Hippocampal formation (tissue), 2 donors: ENCODE data around the gene TEX47.

Source experiments
- DNase-seq, 2 donors: peaks; one replicate each; lab custom pipeline; 2025; lab: John Stamatoyannopoulos, UW

The TEX47 gene

DNA sequence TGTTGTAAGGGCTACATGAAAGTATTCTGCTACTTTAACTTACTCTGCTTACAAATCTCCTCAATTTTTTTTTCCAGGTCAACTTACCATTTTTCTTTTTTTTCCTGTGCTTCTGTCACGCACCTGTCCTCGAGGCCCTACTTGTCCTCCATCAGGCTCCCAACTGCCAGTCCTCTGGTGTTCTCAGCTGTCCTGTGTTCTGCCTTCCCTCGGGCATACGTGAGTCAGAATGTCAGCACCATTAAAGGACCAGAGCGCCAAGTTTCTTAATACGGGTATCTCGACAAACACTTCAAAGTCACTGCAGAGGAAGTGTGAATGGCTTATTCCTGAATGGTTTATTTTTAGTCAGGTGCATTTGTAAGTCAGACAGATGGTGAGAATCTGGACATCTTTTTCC is at the start of gene TEX47:
TSS of gene TEX47 (minus strand) at position 185 of the 400 bp plus-strand sequence. CDS start 795 bp downstream, outside the sequence.
- no peak for DNase-seq

- DNase-seq: no peak
Measured at GRCh38 chr7:88845091-88845490, 49.6 kb upstream of the TEX47 start.

GRCh38 chr7:88842201-88842600 is 46.7 kb upstream of the TEX47 start:
- DNase-seq: no peak

DNA sequence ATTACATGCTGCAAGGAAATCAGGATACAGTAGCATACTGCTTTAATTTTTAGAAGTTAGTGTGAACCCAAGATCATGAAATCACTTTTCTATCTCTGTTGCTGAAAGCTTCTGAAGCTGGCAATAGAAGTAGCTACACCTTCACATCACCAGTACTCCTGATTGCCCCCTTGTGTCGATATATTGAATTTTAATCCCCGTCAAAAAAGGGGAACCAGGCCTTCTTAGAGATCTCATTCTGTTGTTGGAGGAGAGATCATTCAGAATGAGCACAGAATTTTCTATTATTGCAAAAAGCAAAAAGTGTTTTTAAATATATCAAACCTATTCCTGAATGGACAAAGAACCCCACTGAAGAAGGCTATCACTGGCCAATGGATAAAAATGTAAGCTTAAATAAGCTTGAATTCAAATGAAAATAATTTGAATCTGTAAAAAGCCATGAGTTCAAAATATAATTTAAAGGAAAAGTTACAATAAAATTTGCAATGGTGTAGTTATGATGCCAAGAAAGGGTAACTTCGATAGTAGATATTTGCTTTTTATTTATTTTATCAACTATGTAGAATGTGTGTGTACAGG is 39.7 kb upstream of the TEX47 start:
- DNase-seq: no peak

- no peak for DNase-seq
Measured at GRCh38 chr7:88826222-88826621, 30.7 kb upstream of the TEX47 start.

DNA sequence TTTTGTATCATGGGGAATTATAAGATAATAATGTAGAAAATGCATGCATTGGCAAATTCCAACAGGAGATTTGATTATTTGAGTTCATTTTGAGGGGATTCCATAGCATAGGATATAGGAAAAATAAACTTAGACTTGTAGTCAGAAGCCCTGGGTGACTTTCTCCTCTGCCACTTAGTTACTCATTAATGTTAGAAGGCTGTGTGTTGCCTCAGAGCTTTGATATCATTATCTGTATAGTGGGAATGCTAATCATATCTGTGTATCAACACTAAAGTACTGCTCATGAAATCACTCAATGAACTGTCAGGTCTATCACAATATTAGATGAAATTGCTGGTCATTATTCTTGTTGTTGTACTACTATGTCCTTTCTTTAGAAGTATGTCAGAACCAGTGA is 23.0 kb upstream of the TEX47 start:
- no peak for DNase-seq

- no peak for DNase-seq
Measured at GRCh38 chr7:88806280-88807037, 10.9 kb upstream of the TEX47 start.

GRCh38 chr7:88801046-88801445 is 5.5 kb upstream of the TEX47 start:
- DNase-seq: no peak

- DNase-seq: no peak
Measured at GRCh38 chr7:88792361-88792760, 3.2 kb downstream of the TEX47 start.

DNA sequence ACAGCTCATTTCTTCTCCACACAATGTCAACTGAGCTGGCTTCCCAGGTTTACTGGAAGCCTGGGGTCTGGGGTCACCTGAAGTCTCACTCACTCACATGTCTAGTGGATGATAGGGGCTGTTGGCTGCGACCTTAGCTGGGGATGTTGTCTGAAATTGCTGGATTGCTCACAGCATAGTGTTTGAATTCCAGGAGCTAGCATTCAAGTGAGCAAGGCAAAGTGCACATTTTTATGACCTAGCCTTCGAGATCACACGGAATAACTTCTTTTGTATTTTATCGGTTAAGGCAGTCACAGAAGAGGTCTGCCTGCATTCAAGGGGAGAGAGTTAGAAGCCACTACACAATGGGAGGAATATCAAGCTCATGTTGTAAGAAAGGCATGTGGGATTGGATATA is 3.6 kb downstream of the TEX47 start:
- DNase-seq: no peak

DNA sequence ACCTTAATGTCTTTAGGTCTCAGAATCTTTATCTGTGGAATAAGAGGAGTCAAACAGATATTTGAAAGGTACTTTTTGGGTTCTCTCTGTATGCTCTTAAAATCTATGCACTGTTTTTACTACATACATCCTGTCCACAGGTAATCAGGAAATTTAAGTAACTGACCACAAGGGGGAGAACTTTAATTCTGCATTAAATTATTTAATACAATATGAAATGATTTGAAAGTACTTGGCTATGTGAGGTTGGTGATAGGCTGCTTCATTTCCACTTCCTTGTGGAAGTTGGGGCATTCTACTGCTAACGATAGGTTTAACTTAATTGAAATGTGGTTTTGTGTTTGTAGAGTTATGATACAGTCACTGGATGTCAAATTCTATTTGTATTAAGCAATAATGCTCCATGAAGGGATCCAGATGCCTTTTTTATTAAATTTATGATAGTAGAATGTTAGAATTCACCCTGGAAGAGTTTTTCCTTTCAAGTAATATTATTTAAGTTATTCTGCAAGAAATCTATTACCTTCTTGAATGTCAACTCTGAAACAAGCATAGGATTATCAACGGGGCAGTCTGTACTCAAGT is 6.0 kb downstream of the TEX47 start:
- DNase-seq: peak in 1 of 2 donors; percentile 3

GRCh38 chr7:88787777-88788176 is 7.8 kb downstream of the TEX47 start:
- no peak for DNase-seq

DNA sequence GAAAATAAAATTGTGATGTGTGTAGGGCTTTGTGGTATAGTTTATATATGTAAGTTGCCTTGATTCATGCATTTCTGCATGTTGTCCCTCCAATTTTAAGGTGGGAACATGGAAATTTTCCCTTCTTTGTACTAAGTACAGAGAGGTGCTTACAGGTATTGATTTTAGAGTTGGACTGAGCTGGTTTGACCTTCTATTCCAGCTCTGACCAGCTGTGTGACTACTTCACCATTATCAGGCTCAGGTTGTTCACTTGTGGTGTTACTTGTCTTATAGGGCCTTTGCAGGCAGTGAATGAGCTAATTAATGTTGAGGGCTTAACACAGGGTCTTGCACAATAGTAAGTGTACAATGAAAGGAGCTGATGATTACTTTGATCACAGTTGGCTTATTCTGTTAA is 19.7 kb downstream of the TEX47 start:
- DNase-seq: no peak

GRCh38 chr7:88772776-88773175 is 22.8 kb downstream of the TEX47 start:
- no peak for DNase-seq

DNA sequence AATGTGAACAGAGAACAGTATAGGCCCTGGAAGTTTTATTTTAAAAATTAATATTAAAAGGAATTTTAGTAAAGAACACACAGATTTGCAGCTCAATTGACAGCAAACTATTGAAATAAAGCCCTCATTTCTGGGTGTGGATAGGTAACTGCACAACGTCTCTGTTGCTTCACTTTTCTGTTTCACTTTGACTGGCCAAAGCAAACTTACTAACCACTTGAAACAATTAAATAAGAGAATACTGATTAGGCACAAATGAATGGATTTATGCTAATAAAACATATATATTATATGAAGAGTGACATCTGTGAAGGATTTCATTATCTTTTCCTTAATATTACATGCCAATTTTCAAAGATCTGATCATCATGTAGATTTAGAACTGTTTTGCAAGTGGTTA is 24.1 kb downstream of the TEX47 start:
- no peak for DNase-seq

DNA sequence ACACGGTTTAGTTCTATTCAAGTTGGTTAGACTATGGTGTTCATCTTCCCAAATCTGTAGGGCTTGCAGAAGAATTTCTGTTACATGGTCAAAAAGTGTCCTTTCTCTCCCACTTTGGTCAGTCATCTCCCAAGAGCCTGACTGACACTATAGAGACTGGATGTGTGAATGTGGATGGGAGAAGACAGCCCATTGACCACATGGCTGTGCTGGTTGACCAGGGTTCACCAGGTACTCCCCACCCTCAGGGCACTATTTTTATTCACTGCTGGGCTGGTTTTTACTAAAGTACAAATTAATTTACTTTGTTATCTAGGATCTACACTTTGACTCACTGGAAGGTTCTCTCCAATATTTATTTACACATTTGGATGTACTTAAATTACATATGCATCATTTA is 33.8 kb downstream of the TEX47 start:
- no peak for DNase-seq

DNA sequence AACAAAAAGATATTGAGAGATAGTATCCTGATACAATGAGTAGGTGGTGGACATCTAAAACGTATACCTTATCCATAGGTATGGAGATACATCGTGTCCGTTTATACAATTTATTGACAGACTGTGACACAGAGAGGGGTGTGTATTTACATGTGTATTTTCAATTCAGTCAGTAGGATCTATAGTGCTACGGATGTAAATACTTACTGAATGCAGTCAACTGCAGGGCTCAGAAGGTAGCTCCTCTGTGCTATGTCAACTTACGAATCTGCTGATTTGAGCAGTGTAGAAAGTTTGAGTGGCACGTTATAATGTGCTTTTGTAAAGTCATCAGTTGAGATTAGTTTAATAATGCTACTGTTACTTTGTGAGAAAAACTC is 35.4 kb downstream of the TEX47 start:
- no peak for DNase-seq

DNA sequence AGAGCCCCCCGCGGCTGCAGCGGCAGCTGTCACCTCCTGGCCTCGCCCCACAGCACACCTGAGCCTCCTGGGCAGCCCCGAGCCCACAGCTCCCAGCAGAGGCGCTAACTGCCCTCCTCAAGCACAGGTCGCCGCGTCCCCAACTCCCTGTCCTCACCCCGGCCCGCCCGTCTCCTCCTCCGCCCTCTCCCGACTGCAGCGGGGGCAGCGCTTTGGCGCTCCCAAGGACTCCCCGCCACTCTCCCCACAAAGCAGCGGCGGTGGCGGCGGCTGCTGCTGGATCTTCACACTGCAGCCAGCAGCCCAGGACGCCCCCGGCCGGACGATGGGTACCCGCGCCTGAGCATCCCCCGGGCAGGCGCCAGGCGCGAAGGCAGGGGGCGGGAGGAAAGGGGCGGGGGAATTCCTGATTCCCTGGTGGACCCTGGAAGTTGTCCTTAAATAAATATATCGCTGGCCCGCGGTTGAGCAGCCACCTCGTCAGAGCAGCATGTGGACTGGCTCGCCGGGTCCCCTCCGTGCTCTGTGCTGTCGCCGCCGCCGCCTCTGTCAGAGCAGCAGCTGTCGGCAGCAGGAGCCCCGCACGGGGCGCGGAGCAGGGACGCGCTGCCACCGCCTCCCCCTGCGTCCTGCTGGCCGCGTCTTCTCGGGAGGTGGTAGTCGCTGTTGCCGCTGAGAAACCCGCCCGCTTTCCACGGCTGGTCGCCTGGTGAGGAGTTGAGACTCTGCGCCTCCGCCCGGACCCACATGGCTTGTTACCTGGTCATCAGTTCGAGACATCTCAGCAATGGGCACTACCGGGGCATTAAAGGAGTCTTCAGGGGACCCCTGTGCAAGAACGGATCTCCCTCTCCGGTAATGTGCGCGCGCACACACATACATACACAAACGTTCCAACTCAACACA is 36.1 kb downstream of the TEX47 start, which contains the start of gene ZNF804B:
TSS of gene ZNF804B (plus strand) at position 471 of the 906 bp plus-strand sequence. CDS start at position 748, 277 bp downstream.
- peak in 1 of 2 donors; percentile 20 for DNase-seq

GRCh38 chr7:88758381-88759229 is 36.9 kb downstream of the TEX47 start:
- no peak for DNase-seq

DNA sequence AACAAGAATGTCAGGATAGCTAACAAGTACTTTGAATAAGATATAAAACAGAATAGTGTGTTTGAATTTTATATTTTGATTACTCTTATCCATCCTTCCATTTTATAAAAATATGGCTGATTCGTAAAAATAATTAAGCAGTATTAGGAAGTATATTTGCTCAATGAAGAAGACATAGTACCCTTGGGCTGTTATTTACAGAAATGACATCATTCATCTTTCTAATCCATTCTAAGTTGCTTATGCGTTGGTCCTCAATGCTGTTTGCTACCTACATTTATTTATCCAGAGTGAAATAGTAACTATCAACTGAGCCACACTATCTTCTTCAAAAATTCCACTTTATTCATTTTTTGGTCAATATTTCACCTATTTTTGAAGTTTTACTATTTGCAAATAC is 38.2 kb downstream of the TEX47 start:
- no peak for DNase-seq

DNA sequence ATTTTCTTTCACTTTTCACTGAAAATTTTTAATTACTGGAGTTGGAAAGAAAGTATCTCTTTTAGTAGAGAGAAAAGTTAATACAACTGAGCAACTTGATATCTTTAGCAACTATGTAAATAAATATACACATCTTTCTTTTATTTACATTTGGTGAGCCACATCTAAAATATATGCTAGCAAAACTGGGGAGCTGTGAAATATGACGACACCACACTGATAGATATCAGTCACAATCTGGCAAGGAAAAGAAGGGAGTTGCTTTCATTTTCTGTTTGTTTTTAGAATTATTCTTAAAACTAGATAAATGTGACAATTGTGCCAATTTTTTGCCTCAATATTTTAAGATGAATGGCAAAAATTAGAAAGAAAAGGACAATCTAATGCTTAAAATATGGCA is 38.7 kb downstream of the TEX47 start:
- DNase-seq: no peak
